H1 (cell line): ENCODE data around the gene H1-8. TPM values are rescaled to one million over a fixed set of nuclear protein-coding genes. Genes with fewer than 3 reads are reported as not detected.
A peak's percentile ranks its signal among the peaks of the same experiment; 100 is the strongest.

Experiments
- CTCF ChIA-PET: fragments of 300-600 bp; sonication (Branson Sonifier 250); formaldehyde crosslinking; loops from one replicate; lab custom pipeline; 2021; ENCODE audit not compliant: partially characterized antibody; lab: Charles Lee
- POLR2A ChIA-PET: fragments of 300-600 bp; sonication (Branson Sonifier 250); formaldehyde crosslinking; loops from one replicate; lab custom pipeline; 2021; ENCODE audit warnings: inconsistent platforms; ENCODE audit not compliant: partially characterized antibody; lab: Charles Lee
- DNase-seq, 2 experiments: peaks; one replicate each; pipeline versions ENCODE4 v3.0.0 to v3.0.0-alpha.2; 2010 to 2022; ENCODE audit warnings: low spot score in 2 of 2, low read depth in 1 of 2, mixed read lengths in 1 of 2
- FAIRE-seq: peaks from 2 replicates; lab custom pipeline; 2011; peaks lifted over from hg19 to GRCh38; lab: Jason Lieb, UNC
- H2AFZ ChIP-seq: 2 replicates; pipeline ENCODE4 v1.8.1; 2012; ENCODE audit warnings: low read length, inconsistent platforms
- H2AK5ac ChIP-seq: 2 replicates; pipeline ENCODE4 v1.6.1; 2013; ENCODE audit warnings: low read depth, low read length
- H2BK120ac ChIP-seq: replicated peaks from 2 replicates; pipeline ENCODE3; 2013; ENCODE audit warnings: low read depth, low read length, inconsistent platforms
- H2BK12ac ChIP-seq: 2 replicates; pipeline ENCODE4 v1.6.1; 2013; ENCODE audit warnings: low read depth, low read length
- H2BK15ac ChIP-seq: 2 replicates; pipeline ENCODE4 v1.6.1; 2013; ENCODE audit warnings: low read length
- H2BK20ac ChIP-seq: 2 replicates; pipeline ENCODE4 v1.6.1; 2013; ENCODE audit warnings: low read length
- H2BK5ac ChIP-seq: 2 replicates; pipeline ENCODE4 v1.6.1; 2013; ENCODE audit warnings: low read depth, low read length
- H3K14ac ChIP-seq: 2 replicates; pipeline ENCODE4 v1.6.1; 2013; ENCODE audit warnings: inconsistent platforms; ENCODE audit not compliant: insufficient read length
- H3K18ac ChIP-seq: 2 replicates; pipeline ENCODE4 v1.6.1; 2013; ENCODE audit warnings: low read length; ENCODE audit errors: extremely low read depth
- H3K23ac ChIP-seq: 2 replicates; pipeline ENCODE4 v1.6.1; 2013; ENCODE audit warnings: inconsistent platforms; ENCODE audit not compliant: insufficient read length
- H3K23me2 ChIP-seq: 2 replicates; pipeline ENCODE4 v1.6.1; 2013; ENCODE audit warnings: low read depth, low read length
- H3K27ac ChIP-seq: 2 replicates; pipeline ENCODE4 v1.6.1; 2011; ENCODE audit warnings: low read depth, low read length, inconsistent platforms
- H3K27me3 ChIP-seq, 4 experiments: replicated peaks in 1 of 4; 1 replicate in 1 of 4; 2 replicates in 3 of 4; pipeline versions ENCODE4 v1.6.1 to v1.8.1; 2011 to 2013; ENCODE audit warnings: low read length in 3 of 4, mild to moderate bottlenecking in 3 of 4, inconsistent platforms in 2 of 4, mixed read lengths in 2 of 4, moderate library complexity in 1 of 4; ENCODE audit not compliant: control insufficient read depth in 3 of 4, insufficient read depth in 3 of 4; ENCODE audit errors: extremely low read depth in 1 of 4
- H3K36me3 ChIP-seq, 4 experiments: 2 replicates each; pipeline versions ENCODE4 v1.6.1 to v1.8.1; 2011 to 2013; ENCODE audit warnings: mild to moderate bottlenecking in 4 of 4, low read length in 3 of 4, moderate library complexity in 2 of 4, control low read depth in 1 of 4, inconsistent platforms in 1 of 4; ENCODE audit not compliant: insufficient read depth in 4 of 4, control insufficient read depth in 2 of 4
- H3K4ac ChIP-seq: replicated peaks from 2 replicates; pipeline ENCODE3; 2013; ENCODE audit warnings: low read length, low read depth, mixed read lengths, inconsistent platforms; ENCODE audit not compliant: insufficient read length
- H3K4me1 ChIP-seq, 4 experiments: replicated peaks in 1 of 4; 1 replicate in 1 of 4; 2 replicates in 3 of 4; pipeline versions ENCODE4 v1.6.1 to v1.8.1; 2011 to 2013; ENCODE audit warnings: low read length in 3 of 4, inconsistent platforms in 2 of 4, mixed read lengths in 1 of 4; ENCODE audit not compliant: insufficient read depth in 4 of 4, control insufficient read depth in 3 of 4
- H3K4me2 ChIP-seq, 2 experiments: 2 replicates each; pipeline versions ENCODE4 v1.6.1 to v1.8.1; 2011 to 2013; ENCODE audit warnings: low read depth in 2 of 2, low read length in 2 of 2, control low read depth in 1 of 2, inconsistent platforms in 1 of 2, mild to moderate bottlenecking in 1 of 2; ENCODE audit not compliant: insufficient read depth in 1 of 2
- H3K4me3 ChIP-seq, 4 experiments: fragments of 200-600, 300-600 bp in 1 of 4; sonication (generic), shearing (Covaris generic), sonication (Bioruptor Twin) in 1 of 4; 2 replicates each; pipeline versions ENCODE4 v1.5.1 to v1.8.1; 2011 to 2016; ENCODE audit warnings: low read length in 4 of 4, low read depth in 3 of 4, control low read depth in 2 of 4, inconsistent platforms in 2 of 4, mild to moderate bottlenecking in 2 of 4, mixed read lengths in 1 of 4, moderate library complexity in 1 of 4; ENCODE audit not compliant: insufficient read depth in 2 of 4; ENCODE audit errors: extremely low read depth in 1 of 4
- H3K56ac ChIP-seq: replicated peaks from 2 replicates; pipeline ENCODE3; 2013; ENCODE audit warnings: low read depth, mild to moderate bottlenecking, mixed read lengths, low read length, inconsistent platforms; ENCODE audit not compliant: insufficient read length
- H3K79me1 ChIP-seq: 2 replicates; pipeline ENCODE4 v1.6.1; 2013; ENCODE audit warnings: low read depth, low read length, control low read depth
- H3K79me2 ChIP-seq, 2 experiments: 2 replicates each; pipeline versions ENCODE4 v1.6.1 to v1.8.1; 2012 to 2013; ENCODE audit warnings: low read length in 2 of 2, mild to moderate bottlenecking in 2 of 2, inconsistent platforms in 1 of 2; ENCODE audit not compliant: insufficient read depth in 2 of 2, control insufficient read depth in 1 of 2
- H3K9ac ChIP-seq, 4 experiments: replicated peaks in 1 of 4; 1 replicate in 1 of 4; 2 replicates in 3 of 4; pipeline versions ENCODE4 v1.6.1 to v1.8.1; 2011 to 2013; ENCODE audit warnings: low read depth in 3 of 4, low read length in 3 of 4, control low read depth in 2 of 4, mild to moderate bottlenecking in 2 of 4, moderate library complexity in 2 of 4, inconsistent platforms in 1 of 4; ENCODE audit errors: extremely low read depth in 1 of 4
- H3K9me3 ChIP-seq, 2 experiments: 2 replicates each; pipeline versions ENCODE4 v1.6.1 to v1.8.1; 2012 to 2013; ENCODE audit warnings: mild to moderate bottlenecking in 2 of 2, moderate library complexity in 2 of 2, control low read depth in 1 of 2, inconsistent platforms in 1 of 2, low read depth in 1 of 2, low read length in 1 of 2, mixed read lengths in 1 of 2; ENCODE audit not compliant: insufficient read depth in 2 of 2
- H4K20me1 ChIP-seq, 2 experiments: replicated peaks in 1 of 2; 2 replicates each; pipeline versions ENCODE3 to v1.8.1; 2011 to 2013; ENCODE audit warnings: inconsistent platforms in 2 of 2, low read length in 2 of 2, mild to moderate bottlenecking in 1 of 2; ENCODE audit not compliant: insufficient read depth in 2 of 2, control insufficient read depth in 1 of 2
- H4K5ac ChIP-seq: 2 replicates; pipeline ENCODE4 v1.6.1; 2013; ENCODE audit warnings: low read length, low read depth, mixed read lengths, inconsistent platforms; ENCODE audit not compliant: insufficient read length
- H4K8ac ChIP-seq: 2 replicates; pipeline ENCODE4 v1.8.0; 2013; ENCODE audit warnings: mild to moderate bottlenecking, moderate library complexity, low read length, inconsistent platforms; ENCODE audit not compliant: insufficient read depth; ENCODE audit errors: extremely low read depth
- H4K91ac ChIP-seq: replicated peaks from 2 replicates; pipeline ENCODE3; 2013; ENCODE audit warnings: low read length, mixed read lengths, inconsistent platforms; ENCODE audit not compliant: insufficient read length
- POU5F1 ChIP-seq: IDR thresholded peaks from 2 replicates; pipeline ENCODE4 v1.6.1; 2011; ENCODE audit warnings: low read depth, mild to moderate bottlenecking, low read length, moderate library complexity
- WGBS, 2 experiments: shearing (Covaris generic) in 1 of 2; methylation state at CpG; one replicate each; pipeline versions ENCODE4 v1.1.6 to v1.1.7; 2013 to 2015; ENCODE audit warnings: low lambda C conversion rate in 2 of 2, mixed read lengths in 2 of 2, inconsistent platforms in 1 of 2, low coverage in 1 of 2, missing lambda C conversion rate in 1 of 2; ENCODE audit not compliant: insufficient replicate concordance in 2 of 2, insufficient coverage in 1 of 2, insufficient read length in 1 of 2; ENCODE audit errors: extremely low coverage in 1 of 2, missing lambda C conversion rate in 1 of 2; 5-methylcytosine and 5-hydroxymethylcytosine counted together
- polyA plus RNA-seq, 7 experiments: library from polyadenylated mRNA; depleted of rRNA in 3 of 7; stranded (reverse) in 5 of 7; unstranded in 2 of 7; fragments of >200 nt in 5 of 7; fragments of 200-250 nt in 2 of 7; gene quantifications; 1 replicate in 5 of 7; 2 replicates in 1 of 7; 4 replicates in 1 of 7; pipeline versions ENCODE4 v1.2.1 to v1.2.3, GENCODE V29; 2011 to 2013; ENCODE audit warnings: missing spikeins in 2 of 7, mixed read lengths in 2 of 7
- total RNA-seq: library from RNA; stranded (reverse); fragmentation: NEBNext Ultra II Directional; extraction: Animal tissue kit (Norgen Biotek cat#: 25700); gene quantifications from 2 replicates; pipeline ENCODE4 v1.2.1, GENCODE V29; 2021
- TF ChIP-seq, protein P1 (sequence below), 3 experiments: IDR thresholded peaks; 1 replicate in 2 of 3; 2 replicates in 1 of 3; pipeline versions ENCODE4 v1.5.1 to v1.6.1; 2011; ENCODE audit warnings: low read length in 3 of 3, mild to moderate bottlenecking in 3 of 3, inconsistent platforms in 2 of 3, low read depth in 1 of 3, moderate library complexity in 1 of 3; ENCODE audit not compliant: insufficient read depth in 1 of 3; ENCODE audit errors: control extremely low read depth in 1 of 3

Gene H1-8
- total and polyA plus RNA-seq, 2 of the 8 experiments (the other 6 are each of a cell fraction or from before 2014, with no cell fraction given) = not detected

DNA sequence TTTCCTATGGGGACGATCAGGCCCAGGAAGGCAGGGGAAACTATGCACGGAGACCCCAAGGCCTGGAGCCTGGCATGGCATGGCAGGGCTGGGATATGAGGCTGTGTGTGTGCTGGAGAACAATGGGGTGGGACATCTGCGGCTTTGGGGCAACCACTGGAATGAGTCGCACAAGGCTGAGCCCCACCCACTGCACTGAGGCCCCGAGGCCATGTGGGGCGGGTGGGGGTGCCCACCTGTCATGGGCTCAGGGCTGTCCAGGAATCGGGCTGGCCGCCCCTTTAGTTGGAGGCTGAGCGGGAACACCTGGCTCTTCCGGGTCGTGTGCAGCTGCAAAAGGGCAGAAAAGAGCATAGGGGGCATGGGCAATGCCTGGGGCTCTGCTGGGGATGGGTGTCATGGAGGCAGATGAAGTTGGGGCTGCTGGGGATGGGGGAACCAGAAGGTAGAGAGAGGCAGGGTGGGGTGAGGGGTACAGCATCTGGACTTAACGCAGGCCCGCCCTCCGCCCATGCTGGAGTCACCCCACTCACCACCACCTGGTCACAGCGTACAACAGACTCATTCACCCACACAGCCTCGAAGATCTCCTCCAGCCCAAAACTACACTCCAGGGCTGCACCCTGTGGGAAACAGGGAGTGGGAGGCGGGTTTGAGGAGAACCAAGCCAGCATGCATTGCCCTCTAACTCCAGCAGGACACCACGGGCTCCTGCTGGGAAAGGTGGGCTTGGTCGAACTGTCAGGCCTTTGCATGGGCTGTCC is 32.4 kb downstream of the H1-8 start:
- Histone ChIP-seq H3K14ac (no peak overlapping the region), H3K36me3 (no peaks in the 10 kb centered on the region), H3K18ac (no peak overlapping the region), H3K9me3 (no peaks in the 10 kb centered on the region), H2BK12ac (no peak overlapping the region), H2BK15ac (no peak overlapping the region), H3K4me1 (peaks cover 0 to 19% (median 2%) of the 10 kb centered on the region in 4 experiments; a peak in 4 of 7 replicates), H4K5ac (no peak overlapping the region), H4K20me1 (peaks cover 0 to 2% of the 10 kb centered on the region in 2 experiments), H3K27ac (no peak overlapping the region), H2AK5ac (no peak overlapping the region), H2BK20ac (no peak overlapping the region), H3K4me2 (no peak overlapping the region), H3K23ac (no peak overlapping the region), H2AFZ (no peak overlapping the region), H3K23me2 (no peaks in the 10 kb centered on the region), H2BK5ac (no peak overlapping the region), H2BK120ac (no peak overlapping the region), H3K56ac (no peak overlapping the region), H3K4ac (no peak overlapping the region), H3K79me1 (no peaks in the 10 kb centered on the region), H3K27me3 (no peaks in the 10 kb centered on the region), H4K91ac (no peak overlapping the region), H4K8ac (no peak overlapping the region), H3K79me2 (no peaks in the 10 kb centered on the region), H3K9ac (no peak overlapping the region), H3K4me3 (no peak overlapping the region)
- DNase-seq (no peak), FAIRE-seq (no peak)
- CTCF ChIA-PET = interaction anchor here (1.0 to 5.1 kb wide), 10 partner anchors 9 to 85 kb away, joined by 3 to 19 read pairs (median 4); no protein-coding TSS in a partner anchor
- TF ChIP-seq POU5F1 = no peak
- TF ChIP-seq, protein P1, sequence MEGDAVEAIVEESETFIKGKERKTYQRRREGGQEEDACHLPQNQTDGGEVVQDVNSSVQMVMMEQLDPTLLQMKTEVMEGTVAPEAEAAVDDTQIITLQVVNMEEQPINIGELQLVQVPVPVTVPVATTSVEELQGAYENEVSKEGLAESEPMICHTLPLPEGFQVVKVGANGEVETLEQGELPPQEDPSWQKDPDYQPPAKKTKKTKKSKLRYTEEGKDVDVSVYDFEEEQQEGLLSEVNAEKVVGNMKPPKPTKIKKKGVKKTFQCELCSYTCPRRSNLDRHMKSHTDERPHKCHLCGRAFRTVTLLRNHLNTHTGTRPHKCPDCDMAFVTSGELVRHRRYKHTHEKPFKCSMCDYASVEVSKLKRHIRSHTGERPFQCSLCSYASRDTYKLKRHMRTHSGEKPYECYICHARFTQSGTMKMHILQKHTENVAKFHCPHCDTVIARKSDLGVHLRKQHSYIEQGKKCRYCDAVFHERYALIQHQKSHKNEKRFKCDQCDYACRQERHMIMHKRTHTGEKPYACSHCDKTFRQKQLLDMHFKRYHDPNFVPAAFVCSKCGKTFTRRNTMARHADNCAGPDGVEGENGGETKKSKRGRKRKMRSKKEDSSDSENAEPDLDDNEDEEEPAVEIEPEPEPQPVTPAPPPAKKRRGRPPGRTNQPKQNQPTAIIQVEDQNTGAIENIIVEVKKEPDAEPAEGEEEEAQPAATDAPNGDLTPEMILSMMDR (IDR thresholded peaks at IDR 0.05; ENCODE audit: control extremely low read depth in 1 of 3, insufficient read depth in 1 of 3, low read depth in 1 of 3, low read length in 3 of 3) = peak in 1 of 3 experiments; percentile 8; a peak in 1 of 4 replicates
- whole genome bisulfite sequencing, 2 experiments = 90% methylated on average over 19 of the region's 19 CpGs; no CpG with 5 or more reads in 1 of the 2 experiments
- POLR2A ChIA-PET = interaction anchor here (0.9 to 1.3 kb wide), 3 partner anchors 14 to 64 kb away, joined by 3 to 6 read pairs (median 3); no protein-coding TSS in a partner anchor
